SU-DHL-6 (cell line): ENCODE measurements around the gene SRPK3.

Experiments
- CTCF ChIP-seq: fragments of 200-600 bp; sonication (generic); IDR thresholded peaks from one replicate; pipeline ENCODE4 v1.5.1; 2017; ENCODE audit warnings: antibody characterized with exemption, mild to moderate bottlenecking, low read length, moderate library complexity; ENCODE audit not compliant: insufficient read depth, poor library complexity, severe bottlenecking
- EZH2phosphoT487 ChIP-seq: fragments of 200-600 bp; sonication (generic), shearing (Covaris generic); conservative IDR thresholded peaks from 2 replicates; pipeline ENCODE4 v1.6.1; 2018; ENCODE audit warnings: mild to moderate bottlenecking, antibody characterized with exemption, low read length, moderate library complexity, mixed read lengths

GRCh38 chrX:153827903-153828302 is 47.1 kb downstream of the SRPK3 start:
- TF ChIP-seq CTCF (no peak), EZH2phosphoT487 (no peak)
